ENCODE measurements around the gene CSAD.
A peak's percentile ranks its signal among the peaks of the same experiment; 100 is the strongest.
"Not testable (repeated sequence)": the region's sequence is repeated elsewhere in the genome, so short reads cannot be mapped to it uniquely, and the experiment has no call there.

Gene CSAD

DNA sequence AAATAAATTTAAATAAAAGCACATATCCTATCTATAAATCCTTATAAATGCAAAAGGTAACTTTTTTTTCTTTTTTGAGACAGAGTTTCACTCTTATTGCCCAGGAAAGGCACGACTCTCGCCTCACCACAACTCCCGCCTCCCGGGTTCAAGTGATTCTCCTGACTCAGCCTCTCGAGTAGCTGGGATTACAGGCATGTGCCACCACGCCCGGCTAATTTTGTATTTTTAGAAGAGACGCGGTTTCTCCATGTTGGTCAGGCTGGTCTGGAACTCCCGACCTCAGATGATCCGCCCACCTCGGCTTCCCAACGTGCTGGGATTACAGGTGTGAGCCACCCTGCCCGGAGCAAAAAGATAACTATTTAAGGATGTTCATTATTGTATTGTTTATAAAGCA, 1.9 kb downstream of the CSAD start:
- not testable (repeated sequence) for DNase-seq

DNA sequence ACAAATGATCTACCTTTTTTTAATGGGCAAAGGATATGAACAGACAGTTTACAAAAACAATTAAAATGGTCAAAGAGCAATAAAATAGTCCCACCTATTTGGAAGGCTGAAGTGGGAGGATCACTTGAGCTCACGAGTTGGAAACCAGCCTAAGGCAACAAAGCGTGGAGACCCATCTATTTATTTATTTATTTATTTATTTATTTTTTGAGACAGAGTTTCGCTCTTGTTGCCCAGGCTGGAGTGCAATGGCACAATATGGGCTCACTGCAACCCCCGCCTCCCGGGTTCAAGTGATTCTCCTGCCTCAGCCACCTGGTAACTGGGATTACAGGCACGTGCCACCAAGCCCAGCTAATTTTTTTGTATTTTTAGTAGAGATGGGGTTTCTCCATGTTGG, 3.3 kb downstream of the CSAD start:
- not testable (repeated sequence) for DNase-seq

DNA sequence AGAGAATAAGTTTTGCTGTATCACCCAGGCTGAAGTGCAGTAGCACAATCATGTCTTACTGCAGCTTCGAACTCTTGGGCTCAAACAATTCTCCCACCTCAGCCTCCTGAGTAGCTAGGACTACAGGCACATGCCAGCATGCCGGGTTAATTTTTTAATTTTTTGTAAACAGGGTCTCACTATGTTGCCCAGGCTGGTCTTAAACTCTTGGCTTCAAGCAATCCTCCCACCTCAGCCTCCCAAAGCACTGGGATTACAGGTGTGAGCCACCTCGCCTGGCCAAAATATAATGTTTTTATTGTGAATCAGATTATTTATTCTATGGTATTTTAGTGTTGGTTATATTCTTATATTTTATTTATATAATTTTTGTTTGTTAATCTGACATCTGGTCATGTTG, 4.0 kb downstream of the CSAD start:
- DNase-seq = no peak

DNA sequence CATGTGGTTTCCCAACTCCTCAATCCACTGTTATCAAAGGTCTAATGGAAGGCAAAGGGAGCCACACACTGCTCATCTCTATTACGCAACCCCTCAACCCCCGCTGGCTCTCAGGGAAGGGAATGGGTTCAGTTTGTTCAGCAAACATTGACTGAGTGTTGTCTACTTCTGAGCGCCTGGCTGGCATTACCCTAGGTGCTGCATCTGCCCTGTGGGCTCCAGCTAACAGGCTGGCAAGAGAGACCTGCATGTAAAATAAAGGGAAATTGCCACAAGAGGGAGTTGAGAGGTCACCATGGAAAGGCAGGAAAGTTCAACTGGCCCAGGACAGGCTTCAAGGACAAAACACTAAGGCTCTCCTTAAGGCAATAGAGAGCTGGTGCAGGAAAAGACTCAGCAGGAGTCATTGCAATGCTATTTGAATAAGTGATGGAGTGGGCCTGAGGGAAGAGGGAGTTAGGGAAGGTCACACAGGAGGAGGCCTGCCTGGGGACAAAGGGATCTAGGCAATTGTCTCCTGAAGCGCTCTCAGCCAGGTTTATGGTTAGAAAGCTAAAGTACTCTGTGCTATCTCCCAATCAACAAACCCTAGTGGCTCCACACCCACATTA, 5.7 kb downstream of the CSAD start:
- DNase-seq = no peak

DNA sequence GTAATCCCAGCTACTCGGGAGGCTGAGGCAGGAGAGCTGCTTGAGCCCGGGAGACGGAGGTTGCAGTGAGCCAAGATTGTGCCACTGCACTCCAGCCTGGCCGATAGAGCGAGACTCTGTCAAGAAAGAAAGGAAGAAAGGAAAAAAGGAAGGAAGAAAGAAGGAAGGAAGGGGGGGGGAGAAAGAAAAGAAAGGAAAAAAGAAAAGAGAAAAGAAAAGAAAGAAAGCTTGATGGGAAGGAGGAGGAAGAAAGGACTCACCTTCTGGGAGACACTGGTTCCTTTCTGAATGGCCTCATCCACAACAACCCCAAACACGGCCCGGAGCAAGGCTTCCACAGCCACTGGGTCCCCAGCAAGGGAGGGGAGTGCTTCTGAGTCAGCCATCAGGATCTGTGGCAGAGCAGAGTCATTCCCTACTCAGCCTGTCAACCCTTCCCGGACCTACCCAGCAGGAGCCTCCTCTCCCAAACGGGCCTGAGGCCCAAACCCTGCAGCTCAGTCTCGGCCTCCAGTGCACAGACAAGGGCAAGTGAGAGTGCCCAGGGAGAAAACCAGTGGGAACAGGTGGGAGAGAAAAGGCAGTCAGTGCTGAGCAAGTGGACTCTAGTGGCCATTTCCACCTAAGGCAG, 7.5 kb downstream of the CSAD start:
- no peak for DNase-seq

DNA sequence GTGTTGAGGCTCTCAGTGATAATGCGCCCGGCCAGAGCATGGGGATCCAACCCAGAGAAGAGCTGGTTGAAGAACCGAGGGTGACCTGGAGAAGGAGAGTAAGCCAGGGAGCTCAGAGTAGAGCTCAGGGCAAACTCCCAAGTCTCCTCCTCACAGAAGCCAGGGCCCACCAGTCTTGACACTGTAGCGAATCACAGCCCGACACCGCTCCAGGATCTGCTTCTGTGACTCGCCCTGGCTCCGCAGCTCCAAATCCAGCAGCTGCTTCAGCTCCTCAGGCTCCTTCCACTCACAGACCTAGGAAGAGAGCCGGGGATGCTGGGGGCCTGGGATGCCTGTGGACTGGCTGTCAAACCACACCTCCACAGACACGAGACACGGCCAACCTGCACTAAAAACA, 8.4 kb downstream of the CSAD start:
- no peak for DNase-seq

DNA sequence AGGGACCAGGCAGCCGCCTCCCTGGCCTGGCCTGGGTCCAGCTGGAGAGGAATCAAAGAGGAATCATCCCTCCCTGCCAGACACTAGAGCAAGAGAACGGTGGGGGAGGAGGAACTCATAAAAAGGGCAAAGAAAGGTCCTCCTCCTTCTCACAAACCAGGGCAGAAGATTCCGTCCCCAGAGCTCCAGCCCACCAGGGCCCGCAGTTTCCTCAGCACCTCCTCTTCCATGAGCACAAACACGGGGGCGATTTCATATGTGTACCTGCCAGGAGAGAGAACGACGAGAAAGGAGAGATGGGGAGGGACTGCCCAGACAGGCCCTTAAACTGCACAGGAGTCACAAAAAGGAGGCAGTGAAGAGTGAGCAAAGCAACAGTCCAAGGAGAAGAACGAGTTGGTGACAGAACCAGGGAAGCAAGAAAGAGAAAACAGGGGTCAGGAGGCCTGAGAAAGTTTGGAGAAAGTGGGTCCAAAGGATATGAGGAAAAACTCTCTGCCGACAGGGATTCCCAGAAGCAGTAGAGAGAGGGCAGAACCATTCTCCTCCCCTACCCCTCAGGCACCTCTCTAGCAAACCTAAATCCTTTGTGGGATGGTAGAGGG, 8.9 kb downstream of the CSAD start:
- no peak for DNase-seq

DNA sequence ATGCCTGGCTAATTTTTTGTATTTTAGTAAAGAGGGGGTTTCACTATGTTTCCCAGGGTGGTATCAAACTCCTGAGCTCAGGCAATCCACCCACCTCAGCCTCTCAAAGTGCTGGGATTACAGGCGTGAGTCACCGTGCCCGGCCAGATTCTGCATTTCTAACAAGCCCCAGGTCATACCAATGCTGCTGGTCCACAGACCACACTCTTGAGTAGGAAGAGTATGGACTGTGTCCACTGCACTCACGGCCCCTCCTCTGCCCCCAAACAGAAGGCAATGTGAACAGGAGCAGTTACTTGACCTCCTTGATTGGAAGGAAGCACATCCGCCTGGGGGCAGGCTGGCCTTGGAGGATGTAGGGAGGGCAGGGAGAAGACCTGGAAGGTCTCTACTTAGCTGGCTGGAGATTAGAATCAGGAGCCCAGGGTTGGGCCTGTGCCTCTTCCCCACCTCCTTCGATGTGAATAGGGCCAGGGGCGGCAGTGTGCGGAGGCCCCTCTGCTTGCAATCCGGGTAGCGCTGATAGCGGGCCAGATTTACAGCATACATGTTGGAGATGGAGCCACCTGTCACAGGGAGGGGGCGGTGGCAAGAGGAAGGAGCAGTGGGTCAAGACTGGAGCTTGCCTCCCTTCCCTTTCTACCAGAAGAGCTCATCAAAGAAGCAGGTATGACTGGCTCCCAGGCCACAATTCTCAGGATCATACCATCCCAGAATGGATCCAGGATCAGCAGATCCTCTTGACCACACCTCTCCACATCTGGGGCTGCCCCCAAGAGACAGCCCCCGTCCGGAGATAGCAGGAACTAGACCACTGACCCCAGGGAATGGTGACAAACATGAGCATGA, 9.6 kb downstream of the CSAD start:
- no peak for DNase-seq

DNA sequence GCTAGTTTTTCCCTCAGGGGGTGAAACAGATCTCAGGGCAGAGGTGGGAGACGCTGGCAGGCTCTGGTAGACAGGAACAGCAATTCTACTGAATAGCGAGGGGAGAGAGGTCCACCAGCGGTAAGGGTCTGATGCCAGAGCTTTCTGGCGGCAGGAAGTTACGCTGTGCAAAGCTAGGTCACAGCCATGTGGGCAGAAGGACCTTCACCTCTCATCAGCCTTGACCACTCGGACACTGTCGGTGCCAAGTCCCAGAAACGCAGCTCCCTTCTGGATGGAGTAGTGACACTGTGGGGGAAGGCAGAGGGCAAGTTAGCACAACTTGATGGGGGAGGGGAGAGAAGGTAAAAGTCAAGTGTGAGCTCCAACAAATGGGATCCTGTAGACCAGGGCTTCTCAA, 10.5 kb downstream of the CSAD start:
- no peak for DNase-seq

DNA sequence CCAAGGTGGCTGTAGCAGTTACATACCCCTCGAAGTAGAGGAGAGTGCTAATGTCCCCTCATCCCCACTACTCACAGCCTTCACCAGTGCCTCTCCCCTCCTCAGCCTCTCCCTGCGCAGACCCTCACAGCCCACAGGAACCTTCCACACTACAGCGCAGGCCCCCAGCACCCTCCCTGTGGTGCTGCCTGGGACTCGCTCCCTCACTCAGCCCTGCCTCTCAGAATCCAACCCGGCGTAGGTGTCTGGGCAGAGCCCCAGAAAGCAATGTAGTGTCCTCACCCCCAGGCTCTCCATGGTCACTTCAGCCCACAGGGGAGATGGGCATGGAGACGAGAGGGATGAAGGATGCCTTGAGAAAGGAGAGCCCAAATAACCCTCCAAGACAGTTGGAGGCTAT, 11.1 kb downstream of the CSAD start:
- no peak for DNase-seq

DNA sequence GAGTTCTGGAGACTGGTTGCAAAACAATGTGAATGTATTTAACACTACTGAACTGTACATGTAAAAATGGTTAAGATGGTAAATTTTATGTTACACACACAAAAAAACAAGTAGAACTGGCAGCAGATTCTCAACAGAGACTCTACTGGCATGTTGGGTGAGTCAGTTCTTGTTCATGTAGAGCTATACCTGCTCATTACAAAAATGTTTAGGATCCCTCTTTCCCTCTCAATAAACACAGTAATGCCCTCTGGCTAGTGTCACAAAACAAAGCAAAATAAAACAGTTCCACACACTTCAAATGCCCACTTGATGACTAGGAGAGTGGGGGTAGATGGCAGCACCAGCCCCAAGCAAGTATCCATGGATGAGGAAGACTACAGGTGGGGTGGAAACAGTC, 13.9 kb downstream of the CSAD start:
- DNase-seq = no peak

DNA sequence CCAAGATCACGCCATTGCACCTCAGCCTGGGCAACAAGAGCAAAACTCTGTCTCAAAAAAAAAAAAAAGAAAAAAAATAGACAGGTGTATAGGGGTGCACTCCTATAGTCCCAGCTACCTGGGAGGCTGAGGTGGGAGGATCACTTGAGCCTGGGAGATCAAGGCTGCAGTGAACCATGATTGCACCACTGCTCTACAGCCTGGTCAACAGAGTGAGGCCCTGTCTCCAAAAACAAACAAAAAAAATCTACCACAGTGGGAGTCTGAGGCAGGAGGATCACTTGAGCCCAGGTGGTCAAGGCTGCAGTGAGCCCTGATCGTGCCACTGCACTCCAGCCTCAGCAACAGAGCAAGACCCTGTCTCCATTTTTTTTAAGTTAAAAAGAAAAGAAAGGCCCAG, 17.7 kb downstream of the CSAD start:
- DNase-seq = not testable (repeated sequence)

DNA sequence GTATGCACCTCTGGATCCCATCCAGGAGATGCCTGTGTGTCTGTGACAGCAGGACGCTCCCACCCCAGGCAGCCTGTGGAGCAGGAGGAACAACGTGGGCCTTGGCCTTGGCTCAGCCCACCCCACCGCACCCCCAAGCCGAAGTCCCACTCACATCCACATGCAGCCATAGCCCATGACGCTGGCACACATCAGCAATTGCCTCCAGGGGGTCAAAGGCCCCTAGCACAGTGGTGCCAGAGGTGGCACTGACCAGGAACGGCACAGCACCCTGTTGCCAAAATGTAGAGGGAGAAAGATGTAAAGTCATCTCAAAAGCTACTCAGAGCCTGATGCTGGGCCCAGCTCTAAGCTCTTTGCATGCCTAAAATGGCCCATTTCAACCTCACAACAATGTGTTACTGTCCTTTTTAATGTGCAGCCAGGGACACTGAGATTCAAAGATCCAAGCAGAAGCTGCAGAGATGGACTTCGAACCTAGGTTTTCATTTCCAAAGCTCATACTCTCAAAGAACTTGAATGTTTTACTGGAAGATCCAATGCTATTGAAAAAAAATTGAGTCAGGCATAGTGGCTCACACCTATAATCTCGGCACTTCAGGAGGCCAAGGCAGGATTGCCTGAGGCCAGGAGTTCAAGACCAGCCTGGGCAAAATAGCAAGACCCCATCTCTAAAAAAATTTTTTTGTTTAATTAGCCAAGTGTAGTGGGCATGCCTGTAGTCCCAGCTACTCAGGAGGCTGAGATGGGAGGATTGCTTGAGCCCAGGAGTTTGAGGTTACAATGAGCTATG, 19.4 kb downstream of the CSAD start:
- no peak for DNase-seq

DNA sequence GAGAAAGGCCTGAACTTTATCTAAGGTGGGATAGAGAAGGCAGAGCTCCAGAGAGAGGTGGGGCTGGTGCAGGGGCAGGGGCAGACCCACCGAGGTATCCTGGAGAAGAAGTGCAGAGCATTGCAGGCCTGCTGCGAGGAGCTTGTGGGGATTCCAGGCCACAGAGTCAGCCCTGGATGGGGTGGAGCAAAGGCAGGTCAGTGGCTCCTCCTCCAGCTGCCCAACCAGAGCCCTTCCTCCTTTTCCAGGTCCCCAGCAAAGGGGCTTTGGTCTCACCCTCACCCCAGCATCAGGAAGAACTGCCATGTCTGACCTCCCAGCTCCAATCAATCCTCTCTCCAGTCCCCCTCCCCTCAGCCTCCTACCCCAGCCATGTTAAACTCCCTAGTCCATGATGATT, 20.1 kb downstream of the CSAD start:
- no peak for DNase-seq

DNA sequence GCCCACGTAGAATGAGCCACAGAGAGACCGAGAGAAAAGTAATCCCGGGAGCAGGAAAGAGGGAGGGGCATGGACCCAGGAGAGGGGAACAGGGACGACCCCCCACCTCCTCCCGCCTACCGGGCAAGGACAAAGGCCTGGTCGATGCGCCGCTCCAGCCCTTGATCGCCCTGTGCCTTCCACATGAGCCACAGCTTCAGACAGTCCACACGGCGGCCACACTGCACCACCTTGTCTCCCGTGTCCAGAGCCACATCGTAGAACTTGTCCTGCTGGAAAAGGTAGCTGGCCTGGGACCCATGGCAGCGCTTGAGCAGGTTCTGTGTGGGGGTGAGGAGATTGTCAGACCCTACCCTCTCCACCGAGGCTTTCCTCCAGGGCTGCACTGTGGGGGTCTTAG, 20.7 kb downstream of the CSAD start:
- no peak for DNase-seq

DNA sequence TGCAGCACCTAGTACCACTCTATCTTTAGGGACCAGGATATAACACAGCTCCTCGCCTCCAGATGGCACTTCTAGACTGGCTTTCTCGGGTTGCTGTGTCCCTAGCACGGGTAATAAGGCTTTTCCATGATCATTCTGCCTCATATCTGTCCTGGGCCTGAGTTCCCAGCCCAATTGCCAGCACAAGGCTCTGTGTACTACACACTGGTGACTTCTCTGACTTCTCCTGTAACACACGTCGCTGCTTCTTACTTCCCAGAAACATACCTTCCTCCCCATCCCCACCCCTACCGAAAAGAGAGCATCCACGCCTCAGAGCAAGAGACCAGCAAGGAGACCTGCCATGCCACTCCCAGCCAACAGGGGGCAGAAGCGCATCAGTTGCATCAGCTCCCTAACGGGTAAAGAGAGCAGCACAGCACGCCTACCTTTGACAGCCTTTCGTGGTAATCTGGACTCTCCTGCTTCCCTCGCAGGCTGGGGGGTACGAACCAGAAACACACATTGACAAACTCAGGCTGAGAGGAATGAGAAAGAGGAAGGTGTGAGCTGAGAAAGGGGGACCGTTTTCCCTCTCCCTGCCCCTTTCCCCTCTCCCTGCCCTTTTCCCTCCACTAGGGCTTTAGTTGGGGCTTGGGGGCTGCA, 21.4 kb downstream of the CSAD start:
- DNase-seq = peak; percentile 14

DNA sequence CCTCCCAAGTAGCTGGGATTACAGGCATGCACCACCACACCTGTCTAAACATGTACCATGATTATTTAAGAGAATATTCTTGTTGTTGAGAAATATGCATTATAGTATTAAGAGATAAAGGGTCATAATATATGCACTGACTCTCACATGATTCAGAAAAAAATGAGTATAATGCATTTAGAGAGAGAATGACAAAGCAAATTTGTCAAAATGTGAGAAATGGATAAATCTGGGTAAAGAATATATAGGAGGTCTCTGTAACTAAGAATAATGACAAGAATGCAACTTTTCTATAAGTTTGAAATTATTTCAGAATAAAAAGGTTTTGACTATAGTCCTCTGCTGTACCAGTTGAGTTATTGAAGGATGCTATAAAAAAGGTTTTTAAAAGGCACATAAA, 28.3 kb downstream of the CSAD start:
- DNase-seq = no peak

DNA sequence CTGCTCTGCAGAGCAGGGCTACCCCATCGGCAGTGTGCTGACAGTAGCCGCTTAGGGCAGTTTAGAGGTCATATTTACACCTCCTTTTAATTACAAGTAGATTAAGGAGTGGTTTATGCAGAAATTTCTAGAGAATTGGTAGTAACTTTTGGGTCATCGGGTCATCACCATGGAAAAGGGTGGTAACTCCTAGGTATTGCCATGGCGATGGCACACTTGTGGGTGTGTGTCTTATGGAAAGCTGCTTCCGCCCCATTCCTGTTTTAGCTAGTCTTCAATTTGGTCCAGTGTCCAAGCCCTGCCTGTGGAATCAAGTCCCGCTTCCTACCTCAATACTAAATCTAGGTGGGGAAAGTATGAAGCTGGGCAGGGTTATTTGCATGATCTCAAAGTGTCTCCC, 29.7 kb downstream of the CSAD start:
- no peak for DNase-seq

DNA sequence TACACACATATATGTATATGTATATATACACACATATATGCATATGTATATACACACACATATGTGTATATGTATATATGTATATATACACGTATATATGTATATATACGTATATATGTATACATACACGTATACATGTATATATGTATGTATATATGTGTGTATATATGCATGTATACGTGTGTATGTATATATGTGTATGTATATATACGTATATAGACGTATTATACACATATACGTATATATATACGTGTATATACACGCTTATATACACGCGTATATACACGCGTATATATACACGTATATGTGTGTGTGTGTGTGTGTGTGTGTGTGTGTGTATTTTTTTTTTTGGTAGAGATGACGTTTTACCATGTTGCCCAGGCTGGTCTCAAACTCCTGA, 33.1 kb downstream of the CSAD start:
- no peak for DNase-seq

DNA sequence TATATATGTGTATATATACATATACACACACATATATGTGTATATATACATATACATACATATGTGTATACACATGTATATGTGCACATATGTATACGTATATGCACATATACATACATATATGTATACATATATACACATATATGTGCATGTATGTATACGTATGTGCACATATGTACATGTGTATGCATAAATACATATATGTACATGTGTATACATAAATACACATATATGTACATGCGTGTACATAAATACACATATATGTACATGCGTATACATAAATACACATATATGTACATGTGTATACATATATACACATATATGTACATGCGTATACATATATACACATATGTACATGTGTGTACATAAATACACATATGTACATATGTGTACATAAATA, 33.5 kb downstream of the CSAD start:
- DNase-seq = no peak

DNA sequence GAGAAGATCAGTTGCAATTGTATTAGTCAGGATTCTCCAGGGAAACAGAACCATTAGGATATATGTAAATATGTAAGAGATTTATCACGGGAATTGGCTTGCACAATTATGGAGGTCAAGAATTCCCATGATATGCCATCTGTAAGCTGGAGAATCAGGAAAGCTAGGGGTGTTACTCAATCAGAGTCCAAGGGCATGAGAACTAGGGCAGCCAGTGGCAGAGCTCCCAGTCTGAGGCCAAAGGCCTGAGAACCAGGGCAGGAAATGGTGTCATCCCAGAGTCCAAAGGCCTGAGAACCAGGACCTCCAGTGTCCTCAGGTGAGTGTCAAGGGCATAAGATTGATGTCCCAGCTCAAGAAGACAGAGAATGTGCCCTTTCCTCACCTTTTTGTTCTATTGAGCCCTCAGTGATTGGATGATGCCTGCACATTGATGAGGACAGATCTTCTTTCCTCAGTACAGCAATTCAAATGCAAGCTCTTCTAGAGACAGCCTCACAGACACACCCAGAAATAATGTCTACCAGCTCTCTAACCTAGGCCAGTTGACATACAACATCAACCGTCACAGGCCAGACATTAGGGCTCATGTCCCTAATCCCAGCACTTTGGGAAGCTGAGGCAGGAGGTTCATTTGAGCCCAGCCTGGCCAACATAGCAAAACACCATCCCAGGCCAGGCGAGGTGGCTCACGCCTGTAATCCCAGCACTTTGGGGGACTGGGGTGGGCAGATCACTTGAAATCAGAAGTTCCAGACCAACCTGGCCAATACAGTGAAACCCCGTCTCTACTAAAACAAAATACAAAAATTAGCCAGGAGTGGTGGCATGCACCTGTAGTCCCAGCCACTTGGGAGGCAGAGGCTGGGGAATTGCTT, 35.1 kb downstream of the CSAD start:
- DNase-seq = no peak

DNA sequence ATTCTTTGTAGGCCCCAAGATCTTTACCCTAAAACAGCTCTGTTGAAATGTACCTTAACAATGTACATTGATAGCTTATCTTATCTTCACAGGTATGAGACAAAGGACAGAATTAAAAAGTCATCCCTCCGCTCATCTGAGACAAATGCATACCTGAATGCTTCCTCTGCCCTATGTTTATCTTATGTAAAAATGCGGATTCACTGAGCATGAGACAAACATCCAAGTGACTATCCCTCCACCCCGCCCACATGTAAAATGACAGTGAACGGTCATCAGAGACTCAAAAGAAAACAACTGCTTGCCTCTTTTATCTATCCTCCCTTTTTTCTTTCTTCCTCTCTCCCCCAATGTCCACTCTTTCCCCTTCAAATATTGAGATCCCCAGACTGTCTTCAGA, 37.4 kb downstream of the CSAD start:
- no peak for DNase-seq

Data from KG1 (cell line).